Measurements from ENCODE around the gene KRTAP27-1.

DNA sequence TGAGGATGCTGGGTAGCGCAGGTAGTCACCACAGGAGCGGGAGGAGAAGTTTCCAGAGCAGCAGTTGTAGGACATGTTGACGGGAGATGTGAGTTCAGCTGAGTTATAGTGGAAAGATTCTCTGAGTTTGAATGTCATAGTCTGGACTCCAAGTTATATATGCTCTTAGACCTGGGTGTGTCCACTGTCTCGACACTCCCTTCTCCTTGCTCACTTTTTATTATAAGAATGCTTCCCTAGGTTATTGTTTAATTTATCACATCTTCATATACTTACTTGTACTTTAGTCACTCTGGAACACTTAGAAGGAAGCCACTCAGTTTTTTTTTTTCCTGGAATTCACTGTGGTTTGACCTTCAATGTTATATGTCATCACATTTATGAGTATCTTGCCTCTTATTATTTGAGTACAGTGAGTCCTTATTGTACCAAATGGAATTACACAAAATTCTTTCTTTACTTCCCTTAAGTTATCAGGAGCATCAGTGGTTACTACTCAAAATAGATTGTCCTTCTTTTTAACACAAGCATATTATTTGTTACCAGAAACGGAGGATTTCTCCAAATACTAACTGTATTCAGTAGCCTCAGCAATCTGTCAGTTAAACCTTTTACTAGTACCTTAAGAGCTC is 34.8 kb upstream of the KRTAP27-1 start, which contains the start of gene KRTAP13-2:
- TF ChIP-seq, protein P1, sequence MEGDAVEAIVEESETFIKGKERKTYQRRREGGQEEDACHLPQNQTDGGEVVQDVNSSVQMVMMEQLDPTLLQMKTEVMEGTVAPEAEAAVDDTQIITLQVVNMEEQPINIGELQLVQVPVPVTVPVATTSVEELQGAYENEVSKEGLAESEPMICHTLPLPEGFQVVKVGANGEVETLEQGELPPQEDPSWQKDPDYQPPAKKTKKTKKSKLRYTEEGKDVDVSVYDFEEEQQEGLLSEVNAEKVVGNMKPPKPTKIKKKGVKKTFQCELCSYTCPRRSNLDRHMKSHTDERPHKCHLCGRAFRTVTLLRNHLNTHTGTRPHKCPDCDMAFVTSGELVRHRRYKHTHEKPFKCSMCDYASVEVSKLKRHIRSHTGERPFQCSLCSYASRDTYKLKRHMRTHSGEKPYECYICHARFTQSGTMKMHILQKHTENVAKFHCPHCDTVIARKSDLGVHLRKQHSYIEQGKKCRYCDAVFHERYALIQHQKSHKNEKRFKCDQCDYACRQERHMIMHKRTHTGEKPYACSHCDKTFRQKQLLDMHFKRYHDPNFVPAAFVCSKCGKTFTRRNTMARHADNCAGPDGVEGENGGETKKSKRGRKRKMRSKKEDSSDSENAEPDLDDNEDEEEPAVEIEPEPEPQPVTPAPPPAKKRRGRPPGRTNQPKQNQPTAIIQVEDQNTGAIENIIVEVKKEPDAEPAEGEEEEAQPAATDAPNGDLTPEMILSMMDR (conservative IDR thresholded peaks at IDR 0.05; ENCODE audit: low read depth, low read length), result no peak
- no peak for TF ChIP-seq EZH2 (IDR thresholded peaks at IDR 0.05; ENCODE audit: borderline replicate concordance, low read depth, low read length, poor library complexity, severe bottlenecking)
